ENCODE measurements around the gene POU2AF1.
"Not testable (repeated sequence)": the region's sequence is repeated elsewhere in the genome, so short reads cannot be mapped to it uniquely, and the experiment has no call there.

POU2AF1 gene

GRCh38 chr11:111326824-111327223 lies 52.3 kb downstream of the POU2AF1 start:
- TF ChIP-seq CTCF (IDR thresholded peaks at IDR 0.05; ENCODE audit: borderline replicate concordance, control extremely low read depth, extremely low read depth, insufficient read depth, missing control alignments): no peak
- in situ Hi-C loops (cut with MboI; ENCODE audit: low sequenced_read_pairs, unreplicated experiment): no loop called here
- DNase-seq (ENCODE audit: low spot score): no peak

- no peak for DNase-seq (ENCODE audit: low spot score)
- in situ Hi-C loops (cut with MboI; ENCODE audit: low sequenced_read_pairs, unreplicated experiment): no loop called here
- no peak for TF ChIP-seq CTCF (IDR thresholded peaks at IDR 0.05; ENCODE audit: borderline replicate concordance, control extremely low read depth, extremely low read depth, insufficient read depth, missing control alignments)
These were observed 53.8 kb downstream of the POU2AF1 start for GRCh38 chr11:111325259-111325658.

GRCh38 chr11:111324277-111324720 lies 54.8 kb downstream of the POU2AF1 start:
- DNase-seq (ENCODE audit: low spot score): no peak
- TF ChIP-seq CTCF (IDR thresholded peaks at IDR 0.05; ENCODE audit: borderline replicate concordance, control extremely low read depth, extremely low read depth, insufficient read depth, missing control alignments): no peak
- in situ Hi-C loops (cut with MboI; ENCODE audit: low sequenced_read_pairs, unreplicated experiment): no loop called here

- TF ChIP-seq CTCF (IDR thresholded peaks at IDR 0.05; ENCODE audit: borderline replicate concordance, control extremely low read depth, extremely low read depth, insufficient read depth, missing control alignments): no peak
- in situ Hi-C loops (cut with MboI; ENCODE audit: low sequenced_read_pairs, unreplicated experiment): no loop called here
- no peak for DNase-seq (ENCODE audit: low spot score)
These were observed 56.5 kb downstream of the POU2AF1 start for GRCh38 chr11:111322534-111322933.

- in situ Hi-C loops (cut with MboI; ENCODE audit: low sequenced_read_pairs, unreplicated experiment): no loop called here
- DNase-seq (ENCODE audit: low spot score): no peak
- no peak for TF ChIP-seq CTCF (IDR thresholded peaks at IDR 0.05; ENCODE audit: borderline replicate concordance, control extremely low read depth, extremely low read depth, insufficient read depth, missing control alignments)
These were observed 58.1 kb downstream of the POU2AF1 start for GRCh38 chr11:111320728-111321568.

GRCh38 chr11:111320199-111320598 lies 58.9 kb downstream of the POU2AF1 start:
- in situ Hi-C loops (cut with MboI; ENCODE audit: low sequenced_read_pairs, unreplicated experiment); DNase-seq (ENCODE audit: low spot score): not testable (repeated sequence)

GRCh38 chr11:111319296-111319695 lies 59.8 kb downstream of the POU2AF1 start:
- no peak for DNase-seq (ENCODE audit: low spot score)
- TF ChIP-seq CTCF (IDR thresholded peaks at IDR 0.05; ENCODE audit: borderline replicate concordance, control extremely low read depth, extremely low read depth, insufficient read depth, missing control alignments): no peak
- in situ Hi-C loops (cut with MboI; ENCODE audit: low sequenced_read_pairs, unreplicated experiment): no loop called here

All from GM13976 (cell line).